Muscle layer of duodenum (tissue), 2 donors: Measurements from ENCODE around the gene ST6GALNAC3.

Source experiments
- H3K27ac ChIP-seq: one replicate; pipeline ENCODE4 v1.7.0; 2013; ENCODE audit warnings: mild to moderate bottlenecking, low read length
- H3K27me3 ChIP-seq: one replicate; pipeline ENCODE4 v1.7.0; 2013; ENCODE audit warnings: low read depth, mild to moderate bottlenecking, control low read depth, low read length
- H3K36me3 ChIP-seq, 2 donors: one replicate each; pipeline ENCODE4 v1.7.0; 2013; ENCODE audit warnings: low read length in 2 of 2, control low read depth in 1 of 2, mild to moderate bottlenecking in 1 of 2; ENCODE audit not compliant: insufficient read depth in 2 of 2, control insufficient read depth in 1 of 2
- H3K4me1 ChIP-seq, 2 donors: one replicate each; pipeline ENCODE4 v1.7.0; 2013; ENCODE audit warnings: low read length in 2 of 2, mild to moderate bottlenecking in 2 of 2, control low read depth in 1 of 2, moderate library complexity in 1 of 2; ENCODE audit not compliant: insufficient read depth in 2 of 2, control insufficient read depth in 1 of 2
- H3K4me3 ChIP-seq, 2 donors: one replicate each; pipeline ENCODE4 v1.7.0; 2013; ENCODE audit warnings: low read length in 2 of 2, low read depth in 1 of 2, mild to moderate bottlenecking in 1 of 2
- H3K9me3 ChIP-seq, 2 donors: one replicate each; pipeline ENCODE4 v1.7.0; 2013; ENCODE audit warnings: low read length in 2 of 2, control low read depth in 1 of 2, mild to moderate bottlenecking in 1 of 2; ENCODE audit not compliant: control insufficient read depth in 1 of 2
- donor health status: healthy.

Gene ST6GALNAC3

DNA sequence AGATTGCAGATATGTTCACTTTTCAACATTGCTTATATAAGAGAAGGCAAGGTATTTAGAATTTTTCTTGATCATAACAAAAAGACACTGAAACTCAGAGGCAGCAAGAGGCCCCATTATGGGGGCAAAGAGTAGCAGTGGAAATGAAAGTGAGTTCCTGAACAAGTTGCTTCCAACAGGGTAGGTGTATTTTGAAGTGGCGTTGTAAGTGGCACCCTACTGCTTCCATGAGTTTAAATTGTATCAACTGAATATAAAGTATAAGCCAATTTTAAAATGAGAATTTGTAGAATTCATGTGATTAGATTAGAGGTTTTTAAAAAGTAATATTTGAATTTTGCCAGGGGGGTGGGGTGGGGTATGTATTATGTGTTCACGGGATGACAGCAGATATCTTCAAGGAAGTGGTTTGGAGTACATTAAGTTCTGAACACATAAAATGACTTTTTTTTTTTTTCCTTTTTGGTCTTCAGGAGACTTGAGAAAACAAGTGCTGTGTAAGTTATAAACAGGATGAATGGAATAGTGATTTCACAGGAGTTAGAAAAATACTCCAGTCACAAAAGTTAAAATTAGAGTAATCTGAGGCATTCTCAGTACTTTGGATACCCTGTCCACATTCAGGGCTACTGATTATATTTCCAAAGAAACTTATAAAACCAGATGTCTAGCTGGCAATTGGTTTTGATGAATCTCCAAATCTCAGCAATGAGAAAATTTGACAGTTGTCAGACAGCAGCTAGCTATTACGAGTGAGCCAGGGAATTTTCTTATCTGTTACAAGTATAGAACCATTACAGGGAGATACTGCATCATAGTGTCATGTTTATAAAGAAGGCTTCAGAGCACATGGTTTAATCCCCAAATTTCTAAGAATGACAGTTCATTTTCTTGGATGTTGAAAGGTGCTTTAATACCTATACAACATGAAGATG lies 182.0 kb downstream of the ST6GALNAC3 start:
- Histone ChIP-seq H3K4me3 (no peak overlapping the region), H3K27ac (no peak overlapping the region), H3K9me3 (no peaks in the 10 kb centered on the region), H3K4me1 (no peaks in the 10 kb centered on the region), H3K27me3 (no peaks in the 10 kb centered on the region), H3K36me3 (no peaks in the 10 kb centered on the region)

DNA sequence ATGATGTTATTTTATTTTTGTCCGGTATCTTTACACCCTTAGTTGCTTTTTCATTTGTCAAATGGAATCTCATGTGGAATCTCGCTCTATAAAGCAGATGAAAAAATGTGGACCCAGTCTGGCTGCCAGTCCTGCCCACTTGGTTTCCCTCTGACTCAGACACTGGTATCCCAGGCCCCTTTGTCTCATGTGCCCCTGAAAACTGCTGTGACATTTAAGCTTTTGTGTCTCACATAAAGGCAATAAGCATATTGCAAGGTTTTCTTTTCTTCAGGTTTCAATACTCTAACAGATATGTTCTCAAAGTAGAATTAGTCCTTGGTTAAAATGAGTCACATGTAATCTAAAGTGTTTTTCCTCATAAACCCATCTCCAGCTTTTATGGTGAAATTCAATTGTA lies 183.3 kb downstream of the ST6GALNAC3 start:
- Histone ChIP-seq H3K4me3 (no peak overlapping the region), H3K27me3 (no peaks in the 10 kb centered on the region), H3K36me3 (no peaks in the 10 kb centered on the region), H3K4me1 (no peaks in the 10 kb centered on the region), H3K27ac (no peak overlapping the region), H3K9me3 (no peaks in the 10 kb centered on the region)

DNA sequence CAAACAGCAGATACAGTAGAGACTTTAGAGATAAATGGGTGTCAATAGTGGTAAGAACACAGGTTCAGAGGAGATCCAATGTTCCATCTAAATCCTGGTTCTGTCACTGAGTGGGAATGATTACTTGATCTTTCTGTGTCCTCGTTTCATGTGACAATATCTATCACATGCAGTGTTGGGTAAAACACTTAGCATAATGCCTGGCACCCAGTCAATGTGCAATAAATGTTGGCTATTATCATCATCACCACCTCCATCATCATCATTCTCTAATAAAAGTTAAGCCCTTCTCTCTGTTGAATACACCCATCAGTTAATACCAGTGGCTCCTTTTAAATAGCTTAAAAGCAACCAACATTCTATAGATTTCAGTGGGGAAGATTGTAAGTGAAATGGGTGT lies 184.7 kb downstream of the ST6GALNAC3 start:
- Histone ChIP-seq H3K9me3 (no peaks in the 10 kb centered on the region), H3K36me3 (no peaks in the 10 kb centered on the region), H3K4me1 (no peaks in the 10 kb centered on the region)

DNA sequence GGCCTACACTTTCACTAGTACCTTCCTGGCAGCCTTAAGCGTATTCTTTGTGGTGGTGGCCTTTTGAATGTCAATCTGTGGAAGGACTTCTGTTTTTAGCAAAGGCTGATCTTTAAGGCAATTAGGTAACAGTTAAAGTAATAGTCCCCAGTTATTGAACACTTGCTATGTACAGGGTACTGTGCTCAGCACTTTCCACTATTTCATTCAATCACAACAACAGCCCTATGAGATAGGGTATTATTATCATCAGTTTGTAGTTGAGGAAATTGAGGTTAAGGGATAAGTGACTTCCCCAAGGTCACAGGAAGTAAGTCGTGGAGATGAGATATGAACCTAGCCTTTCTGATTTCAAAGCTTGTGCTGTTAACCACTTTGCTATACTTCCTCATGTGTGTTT lies 185.7 kb downstream of the ST6GALNAC3 start:
- H3K27me3 ChIP-seq = no peaks in the 10 kb centered on the region
- H3K4me1 ChIP-seq = no peaks in the 10 kb centered on the region
- H3K9me3 ChIP-seq = no peaks in the 10 kb centered on the region
- no peak overlapping the region for H3K4me3 ChIP-seq
- H3K36me3 ChIP-seq = no peaks in the 10 kb centered on the region
- no peak overlapping the region for H3K27ac ChIP-seq

More for the DNA sequence above, 184.7 kb downstream of the ST6GALNAC3 start:
- Histone ChIP-seq H3K27me3 (no peaks in the 10 kb centered on the region), H3K27ac (no peak overlapping the region), H3K4me3 (no peak overlapping the region)

DNA sequence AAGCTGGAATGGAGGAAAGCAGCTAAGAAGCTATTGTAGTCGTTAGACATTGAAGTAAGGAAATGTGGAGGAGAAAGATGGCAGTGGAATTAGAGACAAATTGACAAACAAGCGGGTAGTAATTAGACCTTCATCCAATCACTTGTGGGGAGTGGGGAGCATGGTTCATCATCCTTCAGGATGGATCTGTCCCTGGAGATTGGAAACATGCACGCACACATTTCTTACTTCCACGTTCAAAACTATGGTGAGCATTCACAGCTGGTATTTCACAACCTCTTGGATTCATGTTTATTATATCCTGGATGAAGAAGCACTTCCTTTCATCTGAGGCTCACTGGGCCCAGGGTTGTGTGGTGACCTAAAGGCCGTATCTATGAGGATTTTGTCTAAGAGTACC lies 188.1 kb downstream of the ST6GALNAC3 start:
- Histone ChIP-seq H3K9me3 (no peaks in the 10 kb centered on the region), H3K27me3 (no peaks in the 10 kb centered on the region), H3K4me3 (no peak overlapping the region), H3K36me3 (no peaks in the 10 kb centered on the region), H3K4me1 (no peaks in the 10 kb centered on the region), H3K27ac (no peak overlapping the region)

DNA sequence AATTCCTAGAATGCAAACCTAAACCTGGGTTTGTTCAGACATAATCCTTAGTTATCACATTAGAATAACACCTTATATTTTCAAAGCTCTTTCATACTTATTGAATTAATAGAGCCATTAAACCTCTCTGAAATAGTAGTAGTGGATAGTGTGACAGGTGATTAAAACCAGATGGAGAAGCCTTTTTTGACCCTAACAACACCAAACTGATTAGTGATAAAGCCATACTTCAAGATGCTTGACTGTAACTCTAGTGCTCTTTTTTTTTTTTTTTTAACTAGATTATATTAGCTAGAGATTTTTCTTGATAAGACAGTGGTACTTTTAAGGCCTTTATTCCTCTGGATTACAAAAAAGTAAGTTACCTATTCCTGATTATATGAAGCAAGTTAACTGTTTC lies 190.1 kb downstream of the ST6GALNAC3 start:
- no peak overlapping the region for H3K4me3 ChIP-seq
- H3K4me1 ChIP-seq = no peaks in the 10 kb centered on the region
- H3K27me3 ChIP-seq = no peaks in the 10 kb centered on the region
- no peak overlapping the region for H3K27ac ChIP-seq
- no peaks in the 10 kb centered on the region for H3K36me3 ChIP-seq
- no peaks in the 10 kb centered on the region for H3K9me3 ChIP-seq

DNA sequence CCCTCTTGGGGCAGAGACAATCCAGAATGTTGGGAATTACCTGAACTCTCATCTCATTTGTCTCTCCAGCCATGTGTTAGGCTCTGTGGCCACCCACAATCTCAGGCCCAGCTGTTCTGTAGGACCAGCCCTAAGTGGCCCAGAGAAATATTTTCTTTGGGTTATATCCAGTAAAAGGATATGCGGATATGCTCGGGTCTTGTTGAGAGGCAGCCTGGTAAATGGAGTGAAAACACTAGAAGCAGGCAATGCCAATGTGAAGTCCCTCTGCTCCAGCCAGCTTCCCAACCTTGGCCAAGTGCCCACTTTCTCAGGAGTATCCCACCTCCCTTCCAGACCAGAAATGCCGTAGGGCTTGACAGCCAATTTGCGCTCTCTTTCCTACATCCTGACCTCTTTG lies 192.2 kb downstream of the ST6GALNAC3 start:
- Histone ChIP-seq H3K36me3 (no peaks in the 10 kb centered on the region), H3K27me3 (no peaks in the 10 kb centered on the region), H3K4me1 (no peaks in the 10 kb centered on the region), H3K4me3 (no peak overlapping the region), H3K9me3 (no peaks in the 10 kb centered on the region), H3K27ac (no peak overlapping the region)

DNA sequence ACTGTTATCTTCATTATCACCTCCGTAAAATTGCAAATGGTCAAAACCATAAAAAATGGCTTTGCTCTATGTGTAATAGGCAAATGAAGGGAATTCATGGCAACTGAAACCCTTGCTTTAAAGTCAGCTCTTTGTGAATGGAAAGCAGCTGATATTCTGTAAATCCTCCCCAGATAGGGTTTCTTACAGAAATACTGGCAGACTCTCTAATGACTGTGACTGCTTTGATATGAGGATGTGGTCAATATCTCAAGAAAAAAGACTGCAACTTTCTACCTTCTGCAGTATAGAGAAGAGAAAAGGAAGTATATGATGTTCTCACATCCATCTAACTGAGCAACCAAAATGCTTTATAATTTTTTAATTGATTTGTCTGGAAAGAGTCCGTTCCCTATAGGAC lies 193.1 kb downstream of the ST6GALNAC3 start:
- no peaks in the 10 kb centered on the region for H3K36me3 ChIP-seq
- H3K27me3 ChIP-seq = no peaks in the 10 kb centered on the region
- H3K4me3 ChIP-seq = no peak overlapping the region
- H3K4me1 ChIP-seq = no peaks in the 10 kb centered on the region
- no peak overlapping the region for H3K27ac ChIP-seq
- H3K9me3 ChIP-seq = no peaks in the 10 kb centered on the region

DNA sequence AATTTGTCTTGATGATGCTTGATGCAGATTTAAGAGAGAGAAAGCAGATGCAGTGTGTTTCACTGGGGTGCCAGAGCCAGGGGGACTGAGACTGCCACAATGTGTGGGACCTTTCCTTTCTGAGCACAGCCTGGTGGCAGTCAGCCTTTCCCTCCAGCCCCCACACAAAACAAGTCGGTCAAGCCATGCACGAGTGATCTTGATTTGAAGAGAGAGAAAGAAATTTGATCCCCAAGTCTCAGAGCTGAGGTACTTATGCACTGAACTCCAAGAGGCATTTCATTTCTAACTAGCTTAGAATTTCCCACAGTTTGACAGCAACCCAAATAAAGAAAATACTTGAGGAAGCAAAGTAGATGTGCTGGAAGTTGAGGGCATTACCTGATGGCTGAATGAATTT lies 193.8 kb downstream of the ST6GALNAC3 start:
- Histone ChIP-seq H3K27ac (no peak overlapping the region), H3K4me3 (no peak overlapping the region), H3K4me1 (no peaks in the 10 kb centered on the region), H3K9me3 (no peaks in the 10 kb centered on the region), H3K27me3 (no peaks in the 10 kb centered on the region), H3K36me3 (no peaks in the 10 kb centered on the region)

DNA sequence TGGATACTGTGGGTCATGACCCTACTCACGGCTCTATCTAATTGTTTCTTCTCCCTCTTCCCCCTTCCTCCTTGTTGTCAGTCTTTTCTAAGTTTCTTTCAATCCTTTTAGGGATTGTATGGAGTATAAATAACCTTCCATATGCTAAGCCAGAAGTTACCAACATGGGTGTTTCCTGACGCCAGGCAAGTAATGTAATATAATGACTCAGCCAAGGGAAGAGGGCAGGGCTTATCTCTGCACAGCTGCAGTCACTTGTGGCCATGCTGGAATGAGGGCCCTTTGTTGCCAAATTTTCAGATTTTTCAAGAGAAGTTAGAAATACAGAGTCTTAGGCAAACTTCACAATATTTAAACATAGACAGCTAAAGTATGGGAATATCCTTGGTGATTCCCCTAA lies 194.6 kb downstream of the ST6GALNAC3 start:
- Histone ChIP-seq H3K27ac (no peak overlapping the region), H3K4me3 (no peak overlapping the region), H3K36me3 (no peaks in the 10 kb centered on the region)

DNA sequence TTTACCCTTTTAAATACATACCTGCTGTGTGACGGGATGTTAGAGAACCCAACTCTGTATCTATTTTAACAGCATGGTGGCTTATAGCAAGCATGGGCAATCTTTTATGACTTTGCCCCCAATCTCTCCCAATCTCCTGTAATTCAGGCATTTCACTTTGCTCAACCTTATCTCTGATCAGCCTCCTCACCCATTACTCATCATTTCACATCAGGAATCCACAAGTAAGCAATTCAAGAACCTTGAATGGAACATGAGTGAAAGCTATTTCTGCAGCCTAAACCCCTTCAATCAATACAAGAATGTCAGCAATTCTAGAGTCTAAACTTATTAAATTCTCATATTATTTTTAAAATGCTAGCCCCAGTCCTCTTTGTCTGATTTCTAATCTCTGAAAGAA lies 199.8 kb downstream of the ST6GALNAC3 start:
- H3K4me3 ChIP-seq = no peak overlapping the region
- no peaks in the 10 kb centered on the region for H3K36me3 ChIP-seq
- no peaks in the 10 kb centered on the region for H3K27me3 ChIP-seq
- no peak overlapping the region for H3K27ac ChIP-seq
- no peaks in the 10 kb centered on the region for H3K4me1 ChIP-seq
- no peaks in the 10 kb centered on the region for H3K9me3 ChIP-seq

More for the DNA sequence above, 194.6 kb downstream of the ST6GALNAC3 start:
- Histone ChIP-seq H3K9me3 (no peaks in the 10 kb centered on the region), H3K27me3 (no peaks in the 10 kb centered on the region), H3K4me1 (no peaks in the 10 kb centered on the region)

DNA sequence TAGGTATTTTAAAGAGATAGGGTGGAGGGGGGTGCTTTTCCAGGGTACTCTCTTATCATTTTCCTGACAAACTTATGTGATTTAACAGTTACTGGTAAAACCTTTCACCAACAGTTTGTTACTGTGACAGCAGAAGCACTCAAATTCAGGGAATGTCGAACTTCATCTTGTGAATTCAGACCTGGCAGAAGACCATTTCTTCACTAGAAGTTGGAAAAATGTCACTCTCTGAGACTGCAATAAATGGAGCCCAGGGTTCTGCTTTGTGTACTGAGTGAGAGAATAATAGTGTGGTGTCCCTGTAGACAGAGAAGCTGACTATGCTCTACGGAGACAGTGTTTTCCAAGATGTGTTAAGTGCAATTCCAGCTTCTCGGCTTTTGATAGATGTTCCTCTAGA lies 200.2 kb downstream of the ST6GALNAC3 start:
- Histone ChIP-seq H3K27ac (no peak overlapping the region), H3K9me3 (no peaks in the 10 kb centered on the region), H3K4me1 (no peaks in the 10 kb centered on the region), H3K27me3 (no peaks in the 10 kb centered on the region), H3K4me3 (no peak overlapping the region), H3K36me3 (no peaks in the 10 kb centered on the region)
